Mesenchymal stem cell (in vitro differentiated cells and primary cell): Measurements from ENCODE around the gene ZNF618.
A peak's percentile ranks its signal among the peaks of the same experiment; 100 is the strongest.

ENCODE experiments used
- DNase-seq: peaks from one replicate; pipeline ENCODE4 v3.0.0-alpha.2; 2013
- H2AFZ ChIP-seq: one replicate; pipeline ENCODE4 v1.6.1; 2013; ENCODE audit warnings: low read depth, mild to moderate bottlenecking, control low read depth, inconsistent platforms, low read length, moderate library complexity
- H2AK5ac ChIP-seq: 2 replicates; pipeline ENCODE4 v1.6.1; 2013; ENCODE audit warnings: low read length, moderate library complexity, mild to moderate bottlenecking, inconsistent platforms; ENCODE audit not compliant: severe bottlenecking
- H2BK120ac ChIP-seq: one replicate; pipeline ENCODE4 v1.6.1; 2013; ENCODE audit warnings: low read depth, mild to moderate bottlenecking, inconsistent platforms, low read length, moderate library complexity
- H2BK12ac ChIP-seq, 2 experiments: one replicate each; pipeline ENCODE4 v1.6.1; 2013; ENCODE audit warnings: inconsistent platforms in 2 of 2, low read length in 2 of 2, mild to moderate bottlenecking in 2 of 2, moderate library complexity in 2 of 2, control low read depth in 1 of 2
- H2BK15ac ChIP-seq: one replicate; pipeline ENCODE4 v1.6.1; 2013; ENCODE audit warnings: mild to moderate bottlenecking, low read depth, inconsistent platforms; ENCODE audit not compliant: poor library complexity, severe bottlenecking
- H2BK5ac ChIP-seq: 2 replicates; pipeline ENCODE4 v1.6.1; 2013; ENCODE audit warnings: low read depth, mild to moderate bottlenecking, low read length, control low read depth, inconsistent platforms; ENCODE audit not compliant: poor library complexity, severe bottlenecking
- H3K14ac ChIP-seq, 2 experiments: one replicate each; pipeline ENCODE4 v1.6.1; 2013; ENCODE audit warnings: inconsistent platforms in 2 of 2, low read length in 2 of 2, control low read depth in 1 of 2, mild to moderate bottlenecking in 1 of 2, moderate library complexity in 1 of 2
- H3K18ac ChIP-seq, 2 experiments: one replicate each; pipeline ENCODE4 v1.6.1; 2013; ENCODE audit warnings: inconsistent platforms in 2 of 2, low read length in 2 of 2, control low read depth in 1 of 2, low read depth in 1 of 2, mild to moderate bottlenecking in 1 of 2
- H3K23ac ChIP-seq, 2 experiments: one replicate each; pipeline ENCODE4 v1.6.1; 2013; ENCODE audit warnings: inconsistent platforms in 2 of 2, low read length in 2 of 2, mild to moderate bottlenecking in 2 of 2, moderate library complexity in 2 of 2, control low read depth in 1 of 2
- H3K27ac ChIP-seq: 2 replicates; pipeline ENCODE4 v1.5.1; 2013; ENCODE audit warnings: mild to moderate bottlenecking, moderate library complexity, low read length, control low read depth, inconsistent platforms; ENCODE audit not compliant: poor library complexity, severe bottlenecking
- H3K27me3 ChIP-seq, 2 experiments: 2 replicates each; pipeline versions ENCODE4 v1.6.1 to v1.7.0; 2013; ENCODE audit warnings: low read length in 2 of 2, mild to moderate bottlenecking in 2 of 2, moderate library complexity in 2 of 2, control low read depth in 1 of 2, inconsistent platforms in 1 of 2; ENCODE audit not compliant: control insufficient read depth in 1 of 2, insufficient read depth in 1 of 2
- H3K36me3 ChIP-seq, 2 experiments: 2 replicates each; pipeline versions ENCODE4 v1.6.1 to v1.7.0; 2013; ENCODE audit warnings: low read length in 2 of 2, control low read depth in 1 of 2, inconsistent platforms in 1 of 2, low read depth in 1 of 2, mild to moderate bottlenecking in 1 of 2; ENCODE audit not compliant: insufficient read depth in 2 of 2, control insufficient read depth in 1 of 2
- H3K4ac ChIP-seq, 2 experiments: one replicate each; pipeline ENCODE4 v1.6.1; 2013; ENCODE audit warnings: inconsistent platforms in 2 of 2, low read length in 2 of 2, mild to moderate bottlenecking in 2 of 2, moderate library complexity in 2 of 2, control low read depth in 1 of 2, low read depth in 1 of 2
- H3K4me1 ChIP-seq: 2 replicates; pipeline ENCODE4 v1.6.1; 2013; ENCODE audit warnings: low read depth, low read length, control low read depth; ENCODE audit not compliant: control insufficient read depth, insufficient read depth
- H3K4me2 ChIP-seq: 2 replicates; pipeline ENCODE4 v1.6.1; 2013; ENCODE audit warnings: low read length, mild to moderate bottlenecking, inconsistent platforms; ENCODE audit not compliant: poor library complexity, severe bottlenecking
- H3K4me3 ChIP-seq, 2 experiments: 2 replicates each; pipeline versions ENCODE4 v1.5.1 to v1.7.0; 2013; ENCODE audit warnings: low read length in 2 of 2, mild to moderate bottlenecking in 2 of 2, control low read depth in 1 of 2, low read depth in 1 of 2; ENCODE audit not compliant: insufficient read depth in 1 of 2
- H3K79me1 ChIP-seq: replicated peaks from 2 replicates; pipeline ENCODE4 v1.6.1; 2013; ENCODE audit warnings: mild to moderate bottlenecking, control low read depth, low read length, inconsistent platforms; ENCODE audit not compliant: poor library complexity, severe bottlenecking
- H3K9ac ChIP-seq: 2 replicates; pipeline ENCODE4 v1.7.0; 2013; ENCODE audit warnings: mild to moderate bottlenecking, low read length, moderate library complexity
- H3K9me3 ChIP-seq: 2 replicates; pipeline ENCODE4 v1.7.0; 2013; ENCODE audit warnings: mild to moderate bottlenecking, low read length; ENCODE audit not compliant: control insufficient read depth
- H4K8ac ChIP-seq: one replicate; pipeline ENCODE4 v1.6.1; 2013; ENCODE audit warnings: inconsistent platforms, mild to moderate bottlenecking, low read length, moderate library complexity
- H4K91ac ChIP-seq: one replicate; pipeline ENCODE4 v1.6.1; 2013; ENCODE audit warnings: mild to moderate bottlenecking, low read length, inconsistent platforms
- WGBS: methylation state at CpG from one replicate; pipeline ENCODE4 v1.1.7; 2013; ENCODE audit warnings: mixed read lengths; 5-methylcytosine and 5-hydroxymethylcytosine counted together

The ZNF618 gene

DNA sequence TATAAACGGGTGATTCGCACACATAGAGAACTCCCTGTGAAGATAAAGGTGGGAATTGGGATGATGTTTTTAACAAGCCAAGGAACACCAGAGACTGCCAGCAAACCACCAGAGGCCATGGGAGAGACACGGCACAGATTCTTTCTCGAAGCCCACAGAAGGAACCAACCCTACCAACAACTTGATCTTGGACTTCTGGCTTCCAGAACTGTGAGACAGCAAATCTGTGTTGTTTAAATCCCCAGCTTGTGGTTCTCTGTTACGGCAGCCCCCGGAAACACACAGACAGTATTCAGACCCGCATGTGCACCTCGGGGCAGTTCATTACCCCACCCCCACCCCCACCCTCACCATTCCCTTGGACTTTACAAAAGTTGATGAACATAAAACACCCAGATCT, 189.2 kb downstream of the ZNF618 start:
- peaks cover 9 to 37% of the 10 kb centered on the region in 2 experiments for H3K27me3 ChIP-seq
- H3K36me3 ChIP-seq = no peaks in the 10 kb centered on the region
- H3K18ac ChIP-seq = no peak overlapping the region
- H3K4me1 ChIP-seq = peaks cover 1% of the 10 kb centered on the region
- no peak overlapping the region for H3K4me3 ChIP-seq
- WGBS = 90% methylated on average over 7 of the region's 8 CpGs
- H2BK12ac ChIP-seq = no peak overlapping the region
- H3K27ac ChIP-seq = no peak overlapping the region
- no peak overlapping the region for H2AK5ac ChIP-seq
- H4K91ac ChIP-seq = no peak overlapping the region
- H3K4me2 ChIP-seq = no peak overlapping the region
- H2AFZ ChIP-seq = no peak overlapping the region
- H2BK120ac ChIP-seq = no peak overlapping the region
- H3K9ac ChIP-seq = no peak overlapping the region
- no peaks in the 10 kb centered on the region for H3K79me1 ChIP-seq
- H3K14ac ChIP-seq = no peak overlapping the region
- no peak overlapping the region for H2BK15ac ChIP-seq
- no peak for DNase-seq
- H2BK5ac ChIP-seq = no peak overlapping the region
- H3K23ac ChIP-seq = no peak overlapping the region
- no peak overlapping the region for H3K4ac ChIP-seq
- H3K9me3 ChIP-seq = peaks cover 3% of the 10 kb centered on the region
- no peak overlapping the region for H4K8ac ChIP-seq

GRCh38 chr9:114069476-114070187, 193.5 kb downstream of the ZNF618 start:
- Histone ChIP-seq H3K9ac (no peak overlapping the region), H3K23ac (no peak overlapping the region), H3K14ac (peak overlapping the region in 1 of 2 experiments; percentile 30), H3K18ac (no peak overlapping the region), H4K8ac (no peak overlapping the region), H3K27me3 (peaks cover 5 to 30% of the 10 kb centered on the region in 2 experiments), H3K9me3 (no peaks in the 10 kb centered on the region), H2AK5ac (no peak overlapping the region), H2BK15ac (no peak overlapping the region), H2BK5ac (no peak overlapping the region), H2BK120ac (no peak overlapping the region), H3K79me1 (no peaks in the 10 kb centered on the region), H3K4ac (no peak overlapping the region), H3K4me1 (peaks cover 6% of the 10 kb centered on the region), H3K4me2 (no peak overlapping the region), H3K36me3 (no peaks in the 10 kb centered on the region), H2BK12ac (no peak overlapping the region), H2AFZ (no peak overlapping the region), H3K27ac (no peak overlapping the region), H3K4me3 (no peak overlapping the region), H4K91ac (no peak overlapping the region)
- DNase-seq = no peak
- WGBS = 84% methylated on average over 8 of the region's 9 CpGs

DNA sequence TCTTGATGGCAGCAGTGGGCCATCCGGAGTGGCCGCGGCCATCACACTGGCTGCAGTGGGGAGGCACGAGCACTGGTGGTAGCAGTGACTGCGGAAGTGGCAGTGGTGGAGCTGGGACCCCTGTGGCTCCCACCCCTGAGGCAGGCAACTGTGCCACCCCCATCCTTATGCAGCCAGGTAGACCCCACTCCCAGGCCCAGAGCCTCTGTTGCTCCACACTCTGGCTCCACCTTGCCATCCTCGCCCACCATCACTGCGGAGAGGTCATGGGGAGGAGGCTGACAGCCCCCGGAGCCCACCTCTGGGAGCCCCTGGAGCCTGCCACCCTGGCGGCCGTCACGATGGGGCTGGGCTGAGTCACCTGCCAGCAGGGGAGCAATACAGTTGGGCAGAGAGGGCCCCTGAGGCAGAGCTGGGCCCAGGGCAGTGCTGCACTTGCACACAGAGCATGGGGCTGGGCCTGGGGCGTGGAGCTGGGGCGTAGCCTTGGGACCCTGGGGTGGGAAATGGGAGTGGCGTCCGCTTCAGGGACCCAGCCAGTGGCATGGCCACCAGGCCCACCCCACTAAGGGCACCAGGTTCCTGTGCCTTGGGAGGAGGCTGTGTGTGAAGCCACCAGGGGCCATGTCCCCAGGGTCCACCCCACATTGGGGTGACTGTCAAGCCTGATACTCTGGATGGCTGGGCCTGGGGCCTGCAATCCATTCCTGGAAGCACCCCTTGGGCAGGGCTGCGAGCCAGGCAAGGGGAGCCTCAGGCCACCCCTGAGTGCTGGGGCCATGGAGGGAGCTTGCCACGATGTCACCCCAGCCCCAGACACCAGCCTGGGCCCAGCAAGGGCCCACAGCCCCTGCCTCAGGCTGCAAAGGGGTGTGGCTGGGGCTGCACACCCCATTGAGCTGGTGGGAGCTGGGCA, 194.3 kb downstream of the ZNF618 start:
- peak overlapping the region in 1 of 2 experiments; percentile 30 for H3K14ac ChIP-seq
- no peak overlapping the region for H2BK12ac ChIP-seq
- H4K91ac ChIP-seq = no peak overlapping the region
- peaks cover 6% of the 10 kb centered on the region for H3K4me1 ChIP-seq
- H2BK120ac ChIP-seq = no peak overlapping the region
- H3K4me3 ChIP-seq = no peak overlapping the region
- H2AFZ ChIP-seq = no peak overlapping the region
- peaks cover 5 to 39% of the 10 kb centered on the region in 2 experiments for H3K27me3 ChIP-seq
- H4K8ac ChIP-seq = no peak overlapping the region
- no peak overlapping the region for H3K27ac ChIP-seq
- H3K18ac ChIP-seq = no peak overlapping the region
- no peak overlapping the region for H2BK15ac ChIP-seq
- H3K36me3 ChIP-seq = no peaks in the 10 kb centered on the region
- H3K9me3 ChIP-seq = no peaks in the 10 kb centered on the region
- no peak overlapping the region for H3K23ac ChIP-seq
- no peak for DNase-seq
- no peak overlapping the region for H3K4ac ChIP-seq
- H2AK5ac ChIP-seq = no peak overlapping the region
- H3K4me2 ChIP-seq = no peak overlapping the region
- H3K9ac ChIP-seq = no peak overlapping the region
- H3K79me1 ChIP-seq = no peaks in the 10 kb centered on the region
- 86% methylated on average over 17 of the region's 17 CpGs for WGBS
- no peak overlapping the region for H2BK5ac ChIP-seq

GRCh38 chr9:114071197-114071795, 195.2 kb downstream of the ZNF618 start:
- Histone ChIP-seq H2BK12ac (no peak overlapping the region), H2AK5ac (no peak overlapping the region), H3K9ac (no peak overlapping the region), H4K91ac (no peak overlapping the region), H3K14ac (no peak overlapping the region), H3K79me1 (no peaks in the 10 kb centered on the region), H2AFZ (no peak overlapping the region), H3K23ac (no peak overlapping the region), H3K9me3 (no peaks in the 10 kb centered on the region), H3K36me3 (no peaks in the 10 kb centered on the region), H3K4me2 (no peak overlapping the region), H2BK15ac (no peak overlapping the region), H3K4me3 (no peak overlapping the region), H3K4me1 (peaks cover 6% of the 10 kb centered on the region), H2BK5ac (no peak overlapping the region), H3K27me3 (peaks cover 3 to 40% of the 10 kb centered on the region in 2 experiments), H2BK120ac (no peak overlapping the region), H3K18ac (no peak overlapping the region), H3K27ac (no peak overlapping the region), H4K8ac (no peak overlapping the region), H3K4ac (no peak overlapping the region)
- DNase-seq = no peak
- 82% methylated on average over 7 of the region's 7 CpGs for WGBS
